Thoracic aorta (tissue), 2 donors: Measurements from ENCODE around the gene USP10. TPM values are rescaled to one million over a fixed set of nuclear protein-coding genes. Genes with fewer than 3 reads are reported as not detected.

Experiments used
- ATAC-seq: fragments of 150-250 bp; one replicate; pipeline ENCODE4 v1.8.0; 2017; ENCODE audit warnings: low read depth; ENCODE audit not compliant: insufficient number of reproducible peaks, low FRiP score
- DNase-seq: peaks from one replicate; pipeline ENCODE4 v3.0.0-alpha.2; 2020; ENCODE audit warnings: low spot score
- H3K27ac ChIP-seq, 2 donors: fragments of 200-600 bp; sonication (generic); 1 replicate in 1 of 2; 2 replicates in 1 of 2; pipeline ENCODE4 v1.5.1; 2016; ENCODE audit warnings: mild to moderate bottlenecking in 2 of 2, moderate library complexity in 2 of 2
- H3K27me3 ChIP-seq: fragments of 200-600 bp; sonication (generic); replicated peaks from 2 replicates; pipeline ENCODE4 v1.6.0; 2016; ENCODE audit warnings: mild to moderate bottlenecking; ENCODE audit not compliant: insufficient read depth
- H3K36me3 ChIP-seq: fragments of 200-600 bp; sonication (generic); one replicate; pipeline ENCODE4 v1.5.1; 2016
- H3K4me1 ChIP-seq, 2 donors: fragments of 200-600 bp; sonication (generic); 1 replicate in 1 of 2; 2 replicates in 1 of 2; pipeline versions ENCODE4 v1.5.1 to v1.6.0; 2016; ENCODE audit warnings: low read depth in 2 of 2, mild to moderate bottlenecking in 1 of 2; ENCODE audit not compliant: control insufficient read depth in 1 of 2
- H3K4me3 ChIP-seq: fragments of 200-600 bp; sonication (generic); 2 replicates; pipeline ENCODE4 v1.5.1; 2016; ENCODE audit warnings: mild to moderate bottlenecking
- H3K9me3 ChIP-seq: fragments of 200-600 bp; sonication (generic); 2 replicates; pipeline ENCODE4 v1.5.1; 2016
- total RNA-seq, 2 donors: library from RNA; depleted of rRNA; stranded (reverse); fragments of >200 nt; gene quantifications; one replicate each; pipeline versions ENCODE4 v1.1.0 to v1.2.3, GENCODE V29; 2016
- TF ChIP-seq, protein P1 (sequence below): fragments of 200-600 bp; sonication (generic); IDR thresholded peaks from one replicate; pipeline ENCODE4 v1.5.1; 2019; ENCODE audit warnings: antibody characterized with exemption

USP10 gene
- total RNA-seq, 2 donors from 2014 or later, result 36.7 to 85.2 TPM

DNA sequence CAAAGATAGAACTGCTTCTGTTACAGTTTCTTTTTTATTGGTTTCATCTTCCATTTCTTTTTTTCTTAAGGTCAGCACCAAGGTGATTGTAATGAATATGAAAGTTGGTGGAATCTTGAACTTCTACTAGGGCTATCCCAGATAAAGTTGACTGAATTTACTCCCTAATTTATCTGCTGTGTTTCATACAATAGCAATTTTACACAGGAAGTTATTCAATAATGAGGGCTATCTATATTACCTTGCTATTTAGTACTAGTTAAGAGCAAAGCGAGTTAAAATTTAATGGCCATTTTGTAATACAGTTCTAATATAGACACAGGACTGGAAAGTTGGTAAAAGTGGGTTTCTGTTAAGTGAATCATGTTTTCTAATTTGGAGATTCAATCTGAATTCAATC is 24.1 kb downstream of the USP10 start:
- no peak for ATAC-seq
- Histone ChIP-seq H3K4me1 (peaks cover 0 to 19% of the 10 kb centered on the region in 2 donors), H3K36me3 (no peaks in the 10 kb centered on the region), H3K27me3 (no peaks in the 10 kb centered on the region), H3K4me3 (no peak overlapping the region), H3K9me3 (no peaks in the 10 kb centered on the region), H3K27ac (no peak overlapping the region)
- DNase-seq, result no peak
- TF ChIP-seq, protein P1, sequence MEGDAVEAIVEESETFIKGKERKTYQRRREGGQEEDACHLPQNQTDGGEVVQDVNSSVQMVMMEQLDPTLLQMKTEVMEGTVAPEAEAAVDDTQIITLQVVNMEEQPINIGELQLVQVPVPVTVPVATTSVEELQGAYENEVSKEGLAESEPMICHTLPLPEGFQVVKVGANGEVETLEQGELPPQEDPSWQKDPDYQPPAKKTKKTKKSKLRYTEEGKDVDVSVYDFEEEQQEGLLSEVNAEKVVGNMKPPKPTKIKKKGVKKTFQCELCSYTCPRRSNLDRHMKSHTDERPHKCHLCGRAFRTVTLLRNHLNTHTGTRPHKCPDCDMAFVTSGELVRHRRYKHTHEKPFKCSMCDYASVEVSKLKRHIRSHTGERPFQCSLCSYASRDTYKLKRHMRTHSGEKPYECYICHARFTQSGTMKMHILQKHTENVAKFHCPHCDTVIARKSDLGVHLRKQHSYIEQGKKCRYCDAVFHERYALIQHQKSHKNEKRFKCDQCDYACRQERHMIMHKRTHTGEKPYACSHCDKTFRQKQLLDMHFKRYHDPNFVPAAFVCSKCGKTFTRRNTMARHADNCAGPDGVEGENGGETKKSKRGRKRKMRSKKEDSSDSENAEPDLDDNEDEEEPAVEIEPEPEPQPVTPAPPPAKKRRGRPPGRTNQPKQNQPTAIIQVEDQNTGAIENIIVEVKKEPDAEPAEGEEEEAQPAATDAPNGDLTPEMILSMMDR, result no peak

DNA sequence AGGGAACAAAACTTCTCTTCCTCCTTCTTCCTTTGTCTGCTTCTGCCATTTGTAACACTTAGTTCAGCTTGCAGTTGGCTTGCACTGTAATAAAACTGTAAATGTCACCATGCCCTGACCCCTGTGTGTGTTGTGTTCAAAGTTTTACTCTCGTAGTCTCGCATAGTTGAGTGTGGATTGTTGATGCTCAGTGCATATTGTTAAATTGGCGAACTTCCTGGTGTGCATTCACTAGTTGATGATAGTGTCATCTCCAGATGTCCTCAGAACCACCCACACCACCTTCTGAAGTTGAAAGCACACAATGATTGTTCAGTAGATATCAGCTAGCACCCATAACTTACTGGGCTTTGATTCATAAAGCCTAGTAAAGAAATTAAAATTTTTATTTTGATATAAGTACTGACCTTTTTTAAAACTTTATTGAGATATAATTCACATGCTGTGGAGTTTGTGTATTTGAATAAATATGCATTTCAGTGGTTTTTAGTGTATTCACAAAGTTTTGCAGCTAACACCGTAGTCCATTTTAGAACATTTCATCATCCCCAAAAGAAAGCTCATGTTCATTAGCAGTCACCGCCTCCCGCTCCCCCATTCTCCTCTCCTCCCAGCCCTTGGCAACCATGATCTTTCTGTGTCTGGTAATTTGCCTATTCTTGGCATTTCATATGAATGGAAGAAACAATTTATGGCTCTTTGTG is 25.0 kb downstream of the USP10 start:
- DNase-seq, result no peak

DNA sequence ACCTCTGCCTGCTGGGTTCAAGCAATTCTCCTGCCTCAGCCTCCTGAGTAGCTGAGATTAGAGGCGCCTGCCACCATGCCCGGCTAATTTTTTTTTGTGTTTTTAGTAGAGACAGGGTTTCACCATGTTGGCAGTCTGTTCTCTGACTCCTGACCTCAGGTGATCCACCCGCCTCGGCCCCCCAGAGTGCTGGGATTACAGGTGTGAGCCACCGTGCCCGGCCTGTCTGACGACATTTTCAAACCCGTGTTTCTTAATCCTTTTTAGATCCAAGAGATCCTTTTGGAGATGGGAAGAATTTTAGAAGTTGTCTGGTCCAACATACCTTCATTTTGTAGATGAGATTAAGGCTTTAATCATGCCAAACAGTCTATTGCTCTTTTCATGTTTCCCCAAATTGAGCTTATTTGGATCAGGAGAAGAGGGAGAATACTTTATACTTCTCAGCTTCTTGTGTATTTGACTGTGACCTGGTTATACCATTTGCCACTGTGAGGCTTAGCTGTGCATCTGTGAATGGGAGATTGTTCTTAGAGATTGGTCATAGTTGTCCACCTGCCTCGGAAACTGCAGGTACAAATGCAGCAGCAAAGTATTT is 25.8 kb downstream of the USP10 start:
- no peaks in the 10 kb centered on the region for H3K27me3 ChIP-seq
- DNase-seq, result no peak
- TF ChIP-seq, protein P1, result no peak
- peaks cover 9 to 31% of the 10 kb centered on the region in 2 donors for H3K4me1 ChIP-seq
- H3K36me3 ChIP-seq, result no peaks in the 10 kb centered on the region
- H3K27ac ChIP-seq, result no peak overlapping the region
- H3K4me3 ChIP-seq, result no peak overlapping the region
- no peak for ATAC-seq
- no peaks in the 10 kb centered on the region for H3K9me3 ChIP-seq

More for the DNA sequence above, 25.0 kb downstream of the USP10 start:
- no peak for ATAC-seq
- H3K36me3 ChIP-seq, result no peaks in the 10 kb centered on the region
- H3K4me3 ChIP-seq, result no peak overlapping the region
- no peaks in the 10 kb centered on the region for H3K27me3 ChIP-seq
- H3K4me1 ChIP-seq, result peaks cover 4 to 27% of the 10 kb centered on the region in 2 donors
- H3K27ac ChIP-seq, result no peak overlapping the region
- TF ChIP-seq, protein P1, result no peak
- no peaks in the 10 kb centered on the region for H3K9me3 ChIP-seq

DNA sequence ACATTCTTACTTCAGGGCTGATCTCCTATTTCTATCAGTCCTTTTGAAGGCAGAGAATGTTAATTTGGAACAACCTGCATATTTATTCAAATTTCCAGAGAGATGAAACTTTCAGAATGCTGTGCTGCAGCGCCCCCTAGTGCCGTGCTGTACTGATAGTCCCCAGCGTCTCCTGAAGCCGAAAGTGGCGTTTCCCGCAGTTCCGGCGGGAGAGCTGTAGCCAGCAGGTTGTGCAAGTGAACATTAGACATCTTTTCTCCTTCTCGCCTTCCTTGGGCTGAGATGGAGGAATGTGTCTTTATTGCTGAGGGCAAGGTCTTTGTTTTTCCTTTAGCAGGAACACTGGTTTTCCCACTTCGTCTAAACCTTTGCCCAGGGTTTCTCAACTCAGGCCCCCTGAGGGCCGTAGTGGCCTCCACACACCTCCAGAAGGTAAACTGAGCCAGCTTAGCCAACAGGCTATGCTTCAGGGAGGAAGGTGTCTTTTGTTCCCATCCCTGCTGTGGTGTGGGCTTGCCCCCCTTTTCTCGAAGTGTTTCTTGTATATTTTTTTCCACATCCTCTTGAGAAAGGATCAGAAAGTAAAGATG is 26.4 kb downstream of the USP10 start:
- no peaks in the 10 kb centered on the region for H3K36me3 ChIP-seq
- ATAC-seq (peak; percentile 55), DNase-seq (peak; percentile 62)
- TF ChIP-seq, protein P1, result peak; percentile 90
- no peaks in the 10 kb centered on the region for H3K9me3 ChIP-seq
- peaks cover 15 to 37% of the 10 kb centered on the region in 2 donors for H3K4me1 ChIP-seq
- no peaks in the 10 kb centered on the region for H3K27me3 ChIP-seq
- H3K27ac ChIP-seq, result peak overlapping the region in 1 of 2 donors; percentile 31
- peak overlapping the region; percentile 43 for H3K4me3 ChIP-seq
